H1 (cell line): ENCODE data around the gene LENG1. TPM values are rescaled to one million over a fixed set of nuclear protein-coding genes. Genes with fewer than 3 reads are reported as not detected.

Experiments
- CTCF ChIA-PET: fragments of 300-600 bp; sonication (Branson Sonifier 250); formaldehyde crosslinking; loops from one replicate; lab custom pipeline; 2021; ENCODE audit not compliant: partially characterized antibody; lab: Charles Lee
- POLR2A ChIA-PET: fragments of 300-600 bp; sonication (Branson Sonifier 250); formaldehyde crosslinking; loops from one replicate; lab custom pipeline; 2021; ENCODE audit warnings: inconsistent platforms; ENCODE audit not compliant: partially characterized antibody; lab: Charles Lee
- DNase-seq, 2 experiments: peaks; one replicate each; pipeline versions ENCODE4 v3.0.0 to v3.0.0-alpha.2; 2010 to 2022; ENCODE audit warnings: low spot score in 2 of 2, low read depth in 1 of 2, mixed read lengths in 1 of 2
- FAIRE-seq: peaks from 2 replicates; lab custom pipeline; 2011; peaks lifted over from hg19 to GRCh38; lab: Jason Lieb, UNC
- H2AFZ ChIP-seq: 2 replicates; pipeline ENCODE4 v1.8.1; 2012; ENCODE audit warnings: low read length, inconsistent platforms
- H2AK5ac ChIP-seq: 2 replicates; pipeline ENCODE4 v1.6.1; 2013; ENCODE audit warnings: low read depth, low read length
- H2BK120ac ChIP-seq: replicated peaks from 2 replicates; pipeline ENCODE3; 2013; ENCODE audit warnings: low read depth, low read length, inconsistent platforms
- H2BK12ac ChIP-seq: 2 replicates; pipeline ENCODE4 v1.6.1; 2013; ENCODE audit warnings: low read depth, low read length
- H2BK15ac ChIP-seq: 2 replicates; pipeline ENCODE4 v1.6.1; 2013; ENCODE audit warnings: low read length
- H2BK20ac ChIP-seq: 2 replicates; pipeline ENCODE4 v1.6.1; 2013; ENCODE audit warnings: low read length
- H2BK5ac ChIP-seq: 2 replicates; pipeline ENCODE4 v1.6.1; 2013; ENCODE audit warnings: low read depth, low read length
- H3K14ac ChIP-seq: 2 replicates; pipeline ENCODE4 v1.6.1; 2013; ENCODE audit warnings: inconsistent platforms; ENCODE audit not compliant: insufficient read length
- H3K18ac ChIP-seq: 2 replicates; pipeline ENCODE4 v1.6.1; 2013; ENCODE audit warnings: low read length; ENCODE audit errors: extremely low read depth
- H3K23ac ChIP-seq: 2 replicates; pipeline ENCODE4 v1.6.1; 2013; ENCODE audit warnings: inconsistent platforms; ENCODE audit not compliant: insufficient read length
- H3K23me2 ChIP-seq: 2 replicates; pipeline ENCODE4 v1.6.1; 2013; ENCODE audit warnings: low read depth, low read length
- H3K27ac ChIP-seq: 2 replicates; pipeline ENCODE4 v1.6.1; 2011; ENCODE audit warnings: low read depth, low read length, inconsistent platforms
- H3K27me3 ChIP-seq, 4 experiments: replicated peaks in 1 of 4; 1 replicate in 1 of 4; 2 replicates in 3 of 4; pipeline versions ENCODE4 v1.6.1 to v1.8.1; 2011 to 2013; ENCODE audit warnings: low read length in 3 of 4, mild to moderate bottlenecking in 3 of 4, inconsistent platforms in 2 of 4, mixed read lengths in 2 of 4, moderate library complexity in 1 of 4; ENCODE audit not compliant: control insufficient read depth in 3 of 4, insufficient read depth in 3 of 4; ENCODE audit errors: extremely low read depth in 1 of 4
- H3K36me3 ChIP-seq, 4 experiments: 2 replicates each; pipeline versions ENCODE4 v1.6.1 to v1.8.1; 2011 to 2013; ENCODE audit warnings: mild to moderate bottlenecking in 4 of 4, low read length in 3 of 4, moderate library complexity in 2 of 4, control low read depth in 1 of 4, inconsistent platforms in 1 of 4; ENCODE audit not compliant: insufficient read depth in 4 of 4, control insufficient read depth in 2 of 4
- H3K4ac ChIP-seq: replicated peaks from 2 replicates; pipeline ENCODE3; 2013; ENCODE audit warnings: low read length, low read depth, mixed read lengths, inconsistent platforms; ENCODE audit not compliant: insufficient read length
- H3K4me1 ChIP-seq, 4 experiments: replicated peaks in 1 of 4; 1 replicate in 1 of 4; 2 replicates in 3 of 4; pipeline versions ENCODE4 v1.6.1 to v1.8.1; 2011 to 2013; ENCODE audit warnings: low read length in 3 of 4, inconsistent platforms in 2 of 4, mixed read lengths in 1 of 4; ENCODE audit not compliant: insufficient read depth in 4 of 4, control insufficient read depth in 3 of 4
- H3K4me2 ChIP-seq, 2 experiments: 2 replicates each; pipeline versions ENCODE4 v1.6.1 to v1.8.1; 2011 to 2013; ENCODE audit warnings: low read depth in 2 of 2, low read length in 2 of 2, control low read depth in 1 of 2, inconsistent platforms in 1 of 2, mild to moderate bottlenecking in 1 of 2; ENCODE audit not compliant: insufficient read depth in 1 of 2
- H3K4me3 ChIP-seq, 4 experiments: fragments of 200-600, 300-600 bp in 1 of 4; sonication (generic), shearing (Covaris generic), sonication (Bioruptor Twin) in 1 of 4; 2 replicates each; pipeline versions ENCODE4 v1.5.1 to v1.8.1; 2011 to 2016; ENCODE audit warnings: low read length in 4 of 4, low read depth in 3 of 4, control low read depth in 2 of 4, inconsistent platforms in 2 of 4, mild to moderate bottlenecking in 2 of 4, mixed read lengths in 1 of 4, moderate library complexity in 1 of 4; ENCODE audit not compliant: insufficient read depth in 2 of 4; ENCODE audit errors: extremely low read depth in 1 of 4
- H3K56ac ChIP-seq: replicated peaks from 2 replicates; pipeline ENCODE3; 2013; ENCODE audit warnings: low read depth, mild to moderate bottlenecking, mixed read lengths, low read length, inconsistent platforms; ENCODE audit not compliant: insufficient read length
- H3K79me1 ChIP-seq: 2 replicates; pipeline ENCODE4 v1.6.1; 2013; ENCODE audit warnings: low read depth, low read length, control low read depth
- H3K79me2 ChIP-seq, 2 experiments: 2 replicates each; pipeline versions ENCODE4 v1.6.1 to v1.8.1; 2012 to 2013; ENCODE audit warnings: low read length in 2 of 2, mild to moderate bottlenecking in 2 of 2, inconsistent platforms in 1 of 2; ENCODE audit not compliant: insufficient read depth in 2 of 2, control insufficient read depth in 1 of 2
- H3K9ac ChIP-seq, 4 experiments: replicated peaks in 1 of 4; 1 replicate in 1 of 4; 2 replicates in 3 of 4; pipeline versions ENCODE4 v1.6.1 to v1.8.1; 2011 to 2013; ENCODE audit warnings: low read depth in 3 of 4, low read length in 3 of 4, control low read depth in 2 of 4, mild to moderate bottlenecking in 2 of 4, moderate library complexity in 2 of 4, inconsistent platforms in 1 of 4; ENCODE audit errors: extremely low read depth in 1 of 4
- H3K9me3 ChIP-seq, 2 experiments: 2 replicates each; pipeline versions ENCODE4 v1.6.1 to v1.8.1; 2012 to 2013; ENCODE audit warnings: mild to moderate bottlenecking in 2 of 2, moderate library complexity in 2 of 2, control low read depth in 1 of 2, inconsistent platforms in 1 of 2, low read depth in 1 of 2, low read length in 1 of 2, mixed read lengths in 1 of 2; ENCODE audit not compliant: insufficient read depth in 2 of 2
- H4K20me1 ChIP-seq, 2 experiments: replicated peaks in 1 of 2; 2 replicates each; pipeline versions ENCODE3 to v1.8.1; 2011 to 2013; ENCODE audit warnings: inconsistent platforms in 2 of 2, low read length in 2 of 2, mild to moderate bottlenecking in 1 of 2; ENCODE audit not compliant: insufficient read depth in 2 of 2, control insufficient read depth in 1 of 2
- H4K5ac ChIP-seq: 2 replicates; pipeline ENCODE4 v1.6.1; 2013; ENCODE audit warnings: low read length, low read depth, mixed read lengths, inconsistent platforms; ENCODE audit not compliant: insufficient read length
- H4K8ac ChIP-seq: 2 replicates; pipeline ENCODE4 v1.8.0; 2013; ENCODE audit warnings: mild to moderate bottlenecking, moderate library complexity, low read length, inconsistent platforms; ENCODE audit not compliant: insufficient read depth; ENCODE audit errors: extremely low read depth
- H4K91ac ChIP-seq: replicated peaks from 2 replicates; pipeline ENCODE3; 2013; ENCODE audit warnings: low read length, mixed read lengths, inconsistent platforms; ENCODE audit not compliant: insufficient read length
- CREB1 ChIP-seq: IDR thresholded peaks from 2 replicates; pipeline ENCODE4 v1.6.1; 2012; ENCODE audit warnings: inconsistent platforms
- EP300 ChIP-seq, 2 experiments: IDR thresholded peaks; 1 replicate in 1 of 2; 2 replicates in 1 of 2; pipeline ENCODE4 v1.6.1; 2011 to 2012; ENCODE audit warnings: low read depth in 2 of 2, low read length in 2 of 2, mild to moderate bottlenecking in 2 of 2, borderline replicate concordance in 1 of 2, inconsistent platforms in 1 of 2, moderate library complexity in 1 of 2
- POLR2A ChIP-seq, 2 experiments: IDR thresholded peaks; 1 replicate in 1 of 2; 2 replicates in 1 of 2; pipeline ENCODE4 v1.6.1; 2011; ENCODE audit warnings: low read depth in 2 of 2, low read length in 2 of 2, mild to moderate bottlenecking in 2 of 2; ENCODE audit errors: control extremely low read depth in 1 of 2
- POLR2AphosphoS5 ChIP-seq: IDR thresholded peaks from 2 replicates; pipeline ENCODE4 v1.6.1; 2011; ENCODE audit warnings: low read depth, low read length
- SP1 ChIP-seq: IDR thresholded peaks from 2 replicates; pipeline ENCODE4 v1.6.1; 2011; ENCODE audit warnings: low read depth, low read length
- TAF7 ChIP-seq: optimal IDR thresholded peaks from 2 replicates; pipeline ENCODE3; 2011; ENCODE audit warnings: low read depth, mild to moderate bottlenecking, inconsistent platforms, low read length, moderate library complexity, borderline replicate concordance
- WGBS, 2 experiments: shearing (Covaris generic) in 1 of 2; methylation state at CpG; one replicate each; pipeline versions ENCODE4 v1.1.6 to v1.1.7; 2013 to 2015; ENCODE audit warnings: low lambda C conversion rate in 2 of 2, mixed read lengths in 2 of 2, inconsistent platforms in 1 of 2, low coverage in 1 of 2, missing lambda C conversion rate in 1 of 2; ENCODE audit not compliant: insufficient replicate concordance in 2 of 2, insufficient coverage in 1 of 2, insufficient read length in 1 of 2; ENCODE audit errors: extremely low coverage in 1 of 2, missing lambda C conversion rate in 1 of 2; 5-methylcytosine and 5-hydroxymethylcytosine counted together
- polyA plus RNA-seq, 7 experiments: library from polyadenylated mRNA; depleted of rRNA in 3 of 7; stranded (reverse) in 5 of 7; unstranded in 2 of 7; fragments of >200 nt in 5 of 7; fragments of 200-250 nt in 2 of 7; gene quantifications; 1 replicate in 5 of 7; 2 replicates in 1 of 7; 4 replicates in 1 of 7; pipeline versions ENCODE4 v1.2.1 to v1.2.3, GENCODE V29; 2011 to 2013; ENCODE audit warnings: missing spikeins in 2 of 7, mixed read lengths in 2 of 7
- total RNA-seq: library from RNA; stranded (reverse); fragmentation: NEBNext Ultra II Directional; extraction: Animal tissue kit (Norgen Biotek cat#: 25700); gene quantifications from 2 replicates; pipeline ENCODE4 v1.2.1, GENCODE V29; 2021

The LENG1 gene
- total and polyA plus RNA-seq, 2 of the 8 experiments (the other 6 are each of a cell fraction or from before 2014, with no cell fraction given), result 1.2 to 4.4 TPM

- Histone ChIP-seq H2AFZ (no peak overlapping the region), H4K5ac (no peak overlapping the region), H2BK20ac (no peak overlapping the region), H3K4me2 (peak overlapping the region; percentile 60 to 90), H3K27me3 (no peaks in the 10 kb centered on the region), H2AK5ac (no peak overlapping the region), H3K9ac (peak overlapping the region; percentile 20 to 81 (median 64); a peak in 4 of 7 replicates), H3K9me3 (no peaks in the 10 kb centered on the region), H3K79me2 (peaks cover 32 to 64% of the 10 kb centered on the region in 2 experiments), H4K8ac (no peak overlapping the region), H3K36me3 (peaks cover 46 to 70% (median 62%) of the 10 kb centered on the region in 4 experiments), H3K4ac (no peak overlapping the region), H4K91ac (no peak overlapping the region), H3K18ac (no peak overlapping the region), H4K20me1 (peaks cover 55 to 58% of the 10 kb centered on the region in 2 experiments), H2BK5ac (no peak overlapping the region), H3K4me1 (peaks cover 12 to 25% (median 17%) of the 10 kb centered on the region in 4 experiments), H2BK12ac (no peak overlapping the region), H2BK15ac (no peak overlapping the region), H3K23ac (no peak overlapping the region), H3K4me3 (peak overlapping the region in 3 of 4 experiments; percentile 7 to 96 (median 81); a peak in 4 of 8 replicates), H3K27ac (no peak overlapping the region), H3K14ac (no peak overlapping the region), H2BK120ac (no peak overlapping the region), H3K79me1 (peaks cover 20% of the 10 kb centered on the region), H3K56ac (no peak overlapping the region), H3K23me2 (peaks cover 20% of the 10 kb centered on the region)
- DNase-seq, result no peak
- FAIRE-seq, result no peak
- POLR2A ChIA-PET, result interaction anchor here (0.8 to 28.7 kb wide), 15 partner anchors 4 to 261 kb away, joined by 3 to 909 read pairs (median 5); partner anchors contain the start of genes LILRB3, MBOAT7, RPS9 and TMC4
- TF ChIP-seq SP1 (no peak), CREB1 (no peak), EP300 (IDR thresholded peaks at IDR 0.05; ENCODE audit: borderline replicate concordance in 1 of 2, low read depth in 2 of 2, low read length in 2 of 2) (no peak), TAF7 (peak; percentile 11), POLR2A (IDR thresholded peaks at IDR 0.05; ENCODE audit: control extremely low read depth in 1 of 2, low read depth in 2 of 2, low read length in 2 of 2) (peak in 1 of 2 experiments; percentile 73; a peak in 2 of 3 replicates), POLR2AphosphoS5 (peak; percentile 56)
- WGBS, 2 experiments, result 84% methylated on average over 9 of the region's 9 CpGs; no CpG with 5 or more reads in 1 of the 2 experiments
- CTCF ChIA-PET, result interaction anchor here (0.5 to 2.9 kb wide), 4 partner anchors 30 to 114 kb away, joined by 3 to 7 read pairs (median 4); partner anchors contain the start of gene TMC4
These were observed 43.7 kb upstream of the LENG1 start for GRCh38 chr19:54203151-54203611.
